Measurements from ENCODE around the gene KCNJ5. TPM values are rescaled to one million over a fixed set of nuclear protein-coding genes. Genes with fewer than 3 reads are reported as not detected.

KCNJ5 gene
- polyA plus RNA-seq, 1 donor (not counting 4 experiments of a cell fraction or from before 2014, with no cell fraction given) = 0.59 TPM

- H4K20me1 ChIP-seq (ENCODE audit: control insufficient read depth, extremely low read depth, insufficient read depth, low read length) = no peaks in the 10 kb centered on the region
- no peak overlapping the region for H3K4me2 ChIP-seq (ENCODE audit: control insufficient read depth, extremely low read depth, insufficient read depth, low read depth, low read length)
- H3K9ac ChIP-seq (ENCODE audit: control insufficient read depth, extremely low read depth, insufficient read depth, low read length) = no peak overlapping the region
- H3K27me3 ChIP-seq (ENCODE audit: control insufficient read depth, extremely low read depth, insufficient read depth, low read length) = no peaks in the 10 kb centered on the region
- no peaks in the 10 kb centered on the region for H3K9me3 ChIP-seq (ENCODE audit: control insufficient read depth, low read depth, low read length)
- TF ChIP-seq CTCF (optimal IDR thresholded peaks at IDR 0.05 in 1 of 3, IDR thresholded peaks at IDR 0.05 in 1 of 3, conservative IDR thresholded peaks at IDR 0.05 in 1 of 3; ENCODE audit: extremely low read depth in 1 of 3, insufficient read depth in 2 of 3, low read length in 3 of 3) (no peak), EZH2 (IDR thresholded peaks at IDR 0.05; ENCODE audit: low read length) (no peak)
- dilution Hi-C loops (cut with MboI; ENCODE audit: extremely low pct_ligation_motif_present, low sequenced_read_pairs) = no loop called here
- H3K36me3 ChIP-seq (ENCODE audit: control insufficient read depth in 2 of 2, extremely low read depth in 1 of 2, insufficient read depth in 2 of 2, low read length in 2 of 2) = no peaks in the 10 kb centered on the region
- H3K9me1 ChIP-seq (ENCODE audit: control insufficient read depth, extremely low read depth, insufficient read depth, low read length) = no peaks in the 10 kb centered on the region
- H3K79me2 ChIP-seq (ENCODE audit: control insufficient read depth, insufficient read depth, low read length) = no peaks in the 10 kb centered on the region
- FAIRE-seq = no peak
- no peaks in the 10 kb centered on the region for H3K4me1 ChIP-seq (ENCODE audit: control insufficient read depth, extremely low read depth, insufficient read depth, low read length)
- no peak overlapping the region for H3K27ac ChIP-seq (ENCODE audit: control insufficient read depth, insufficient read depth, low read length)
- H3K4me3 ChIP-seq (ENCODE audit: control insufficient read depth in 2 of 3, extremely low read depth in 1 of 3, insufficient read depth in 2 of 3, low read depth in 1 of 3, low read length in 3 of 3) = no peak overlapping the region
- H2AFZ ChIP-seq (ENCODE audit: control insufficient read depth, low read length) = no peak overlapping the region
- DNase-seq (ENCODE audit: low read depth, low spot score) = no peak
These were observed 33.8 kb upstream of the KCNJ5 start for GRCh38 chr11:128857341-128857740.

GRCh38 chr11:128859563-128860441 lies 31.4 kb upstream of the KCNJ5 start:
- no peak overlapping the region for H3K27ac ChIP-seq (ENCODE audit: control insufficient read depth, insufficient read depth, low read length)
- FAIRE-seq (no peak), DNase-seq (ENCODE audit: low read depth, low spot score) (no peak)
- no peak overlapping the region for H3K4me3 ChIP-seq (ENCODE audit: control insufficient read depth in 2 of 3, extremely low read depth in 1 of 3, insufficient read depth in 2 of 3, low read depth in 1 of 3, low read length in 3 of 3)
- peak; percentile 80 to 87 (median 84) for TF ChIP-seq CTCF (optimal IDR thresholded peaks at IDR 0.05 in 1 of 3, IDR thresholded peaks at IDR 0.05 in 1 of 3, conservative IDR thresholded peaks at IDR 0.05 in 1 of 3; ENCODE audit: extremely low read depth in 1 of 3, insufficient read depth in 2 of 3, low read length in 3 of 3)
- no peak for TF ChIP-seq EZH2 (IDR thresholded peaks at IDR 0.05; ENCODE audit: low read length)
- H3K4me1 ChIP-seq (ENCODE audit: control insufficient read depth, extremely low read depth, insufficient read depth, low read length) = peaks cover 13% of the 10 kb centered on the region
- no peaks in the 10 kb centered on the region for H3K79me2 ChIP-seq (ENCODE audit: control insufficient read depth, insufficient read depth, low read length)
- no peak overlapping the region for H3K4me2 ChIP-seq (ENCODE audit: control insufficient read depth, extremely low read depth, insufficient read depth, low read depth, low read length)
- H4K20me1 ChIP-seq (ENCODE audit: control insufficient read depth, extremely low read depth, insufficient read depth, low read length) = no peaks in the 10 kb centered on the region
- no peaks in the 10 kb centered on the region for H3K9me1 ChIP-seq (ENCODE audit: control insufficient read depth, extremely low read depth, insufficient read depth, low read length)
- H3K9ac ChIP-seq (ENCODE audit: control insufficient read depth, extremely low read depth, insufficient read depth, low read length) = no peak overlapping the region
- no peaks in the 10 kb centered on the region for H3K36me3 ChIP-seq (ENCODE audit: control insufficient read depth in 2 of 2, extremely low read depth in 1 of 2, insufficient read depth in 2 of 2, low read length in 2 of 2)
- H2AFZ ChIP-seq (ENCODE audit: control insufficient read depth, low read length) = no peak overlapping the region
- H3K27me3 ChIP-seq (ENCODE audit: control insufficient read depth, extremely low read depth, insufficient read depth, low read length) = no peaks in the 10 kb centered on the region
- dilution Hi-C loops (cut with MboI; ENCODE audit: extremely low pct_ligation_motif_present, low sequenced_read_pairs) = no loop called here
- H3K9me3 ChIP-seq (ENCODE audit: control insufficient read depth, low read depth, low read length) = no peaks in the 10 kb centered on the region
